ENCODE results near the gene SPDYE6. TPM values are rescaled to one million over a fixed set of nuclear protein-coding genes. Genes with fewer than 3 reads are reported as not detected.

Gene SPDYE6
- polyA plus RNA-seq, 1 donor from 2014 or later = not detected

GRCh38 chr7:102395873-102396709 lies 39.8 kb upstream of the SPDYE6 start, which contains the start of gene PRKRIP1:
Gene PRKRIP1 (plus strand): TSS chr7:102396363. CDS start chr7:102396412, 49 bp downstream.
- Histone ChIP-seq H3K4me2 (ENCODE audit: low read length) (peak within 1 kb of the TSS; percentile 85), H3K79me2 (replicated peaks; ENCODE audit: insufficient read depth, low read length) (peaks cover 6% of the 10 kb centered on the region), H3K27me3 (ENCODE audit: insufficient read depth, low read depth, low read length) (no peaks in the 10 kb centered on the region), H2AFZ (ENCODE audit: low read depth, low read length) (peak within 1 kb of the TSS; percentile 96), H3F3A (ENCODE audit: insufficient read depth, low read length, poor library complexity, severe bottlenecking) (peaks cover 3% of the 10 kb centered on the region), H3K9ac (ENCODE audit: low read length) (peak within 1 kb of the TSS; percentile 97), H3K27ac (ENCODE audit: low read length) (peak within 1 kb of the TSS; percentile 99), H3K36me3 (ENCODE audit: insufficient read depth, low read length) (no peaks in the 10 kb centered on the region), H3K9me3 (ENCODE audit: low read length) (no peaks in the 10 kb centered on the region), H4K20me1 (ENCODE audit: insufficient read depth) (no peaks in the 10 kb centered on the region), H3K4me3 (ENCODE audit: low read length) (peak within 1 kb of the TSS; percentile 73), H3K9me2 (ENCODE audit: insufficient read depth, low read length) (no peaks in the 10 kb centered on the region)
- TF ChIP-seq EP300 (conservative IDR thresholded peaks at IDR 0.05; ENCODE audit: poor library complexity, severe bottlenecking) = peak; percentile 74
- TF ChIP-seq CTCF (IDR thresholded peaks at IDR 0.05; ENCODE audit: poor library complexity, severe bottlenecking) = no peak
- TF ChIP-seq EZH2 (IDR thresholded peaks at IDR 0.05; ENCODE audit: borderline replicate concordance, insufficient read depth, low read length, poor library complexity, severe bottlenecking) = no peak
- no peak for TF ChIP-seq RAD21 (conservative IDR thresholded peaks at IDR 0.05)
- TF ChIP-seq SMC3 (conservative IDR thresholded peaks at IDR 0.05; ENCODE audit: poor library complexity) = no peak
- peak; percentile 94 for TF ChIP-seq POLR2AphosphoS5 (IDR thresholded peaks at IDR 0.05)
- TF ChIP-seq, protein P1, sequence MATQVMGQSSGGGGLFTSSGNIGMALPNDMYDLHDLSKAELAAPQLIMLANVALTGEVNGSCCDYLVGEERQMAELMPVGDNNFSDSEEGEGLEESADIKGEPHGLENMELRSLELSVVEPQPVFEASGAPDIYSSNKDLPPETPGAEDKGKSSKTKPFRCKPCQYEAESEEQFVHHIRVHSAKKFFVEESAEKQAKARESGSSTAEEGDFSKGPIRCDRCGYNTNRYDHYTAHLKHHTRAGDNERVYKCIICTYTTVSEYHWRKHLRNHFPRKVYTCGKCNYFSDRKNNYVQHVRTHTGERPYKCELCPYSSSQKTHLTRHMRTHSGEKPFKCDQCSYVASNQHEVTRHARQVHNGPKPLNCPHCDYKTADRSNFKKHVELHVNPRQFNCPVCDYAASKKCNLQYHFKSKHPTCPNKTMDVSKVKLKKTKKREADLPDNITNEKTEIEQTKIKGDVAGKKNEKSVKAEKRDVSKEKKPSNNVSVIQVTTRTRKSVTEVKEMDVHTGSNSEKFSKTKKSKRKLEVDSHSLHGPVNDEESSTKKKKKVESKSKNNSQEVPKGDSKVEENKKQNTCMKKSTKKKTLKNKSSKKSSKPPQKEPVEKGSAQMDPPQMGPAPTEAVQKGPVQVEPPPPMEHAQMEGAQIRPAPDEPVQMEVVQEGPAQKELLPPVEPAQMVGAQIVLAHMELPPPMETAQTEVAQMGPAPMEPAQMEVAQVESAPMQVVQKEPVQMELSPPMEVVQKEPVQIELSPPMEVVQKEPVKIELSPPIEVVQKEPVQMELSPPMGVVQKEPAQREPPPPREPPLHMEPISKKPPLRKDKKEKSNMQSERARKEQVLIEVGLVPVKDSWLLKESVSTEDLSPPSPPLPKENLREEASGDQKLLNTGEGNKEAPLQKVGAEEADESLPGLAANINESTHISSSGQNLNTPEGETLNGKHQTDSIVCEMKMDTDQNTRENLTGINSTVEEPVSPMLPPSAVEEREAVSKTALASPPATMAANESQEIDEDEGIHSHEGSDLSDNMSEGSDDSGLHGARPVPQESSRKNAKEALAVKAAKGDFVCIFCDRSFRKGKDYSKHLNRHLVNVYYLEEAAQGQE (IDR thresholded peaks at IDR 0.05; ENCODE audit: borderline replicate concordance) = peak; percentile 93
- TF ChIP-seq MXI1 (conservative IDR thresholded peaks at IDR 0.05; ENCODE audit: poor library complexity, severe bottlenecking) = peak; percentile 79
- TF ChIP-seq TAF1 (IDR thresholded peaks at IDR 0.05; ENCODE audit: low read depth) = peak; percentile 95

- Histone ChIP-seq H3K4me2 (ENCODE audit: low read length) (peak overlapping the region; percentile 63), H4K20me1 (ENCODE audit: insufficient read depth) (no peaks in the 10 kb centered on the region), H3K9ac (ENCODE audit: low read length) (peak overlapping the region; percentile 97), H3K4me3 (ENCODE audit: low read length) (peak overlapping the region; percentile 73), H3K27ac (ENCODE audit: low read length) (peak overlapping the region; percentile 99), H3K9me3 (ENCODE audit: low read length) (no peaks in the 10 kb centered on the region), H2AFZ (ENCODE audit: low read depth, low read length) (peak overlapping the region; percentile 96), H3K9me2 (ENCODE audit: insufficient read depth, low read length) (no peaks in the 10 kb centered on the region), H3K79me2 (replicated peaks; ENCODE audit: insufficient read depth, low read length) (peaks cover 6% of the 10 kb centered on the region), H3K27me3 (ENCODE audit: insufficient read depth, low read depth, low read length) (no peaks in the 10 kb centered on the region), H3F3A (ENCODE audit: insufficient read depth, low read length, poor library complexity, severe bottlenecking) (peaks cover 3% of the 10 kb centered on the region), H3K36me3 (ENCODE audit: insufficient read depth, low read length) (no peaks in the 10 kb centered on the region)
- TF ChIP-seq TAF1 (IDR thresholded peaks at IDR 0.05; ENCODE audit: low read depth) = no peak
- no peak for TF ChIP-seq MXI1 (conservative IDR thresholded peaks at IDR 0.05; ENCODE audit: poor library complexity, severe bottlenecking)
- no peak for TF ChIP-seq SMC3 (conservative IDR thresholded peaks at IDR 0.05; ENCODE audit: poor library complexity)
- TF ChIP-seq CTCF (IDR thresholded peaks at IDR 0.05; ENCODE audit: poor library complexity, severe bottlenecking) = no peak
- no peak for TF ChIP-seq POLR2AphosphoS5 (IDR thresholded peaks at IDR 0.05)
- TF ChIP-seq, protein P1 (IDR thresholded peaks at IDR 0.05; ENCODE audit: borderline replicate concordance) = no peak
- no peak for TF ChIP-seq EZH2 (IDR thresholded peaks at IDR 0.05; ENCODE audit: borderline replicate concordance, insufficient read depth, low read length, poor library complexity, severe bottlenecking)
- TF ChIP-seq EP300 (conservative IDR thresholded peaks at IDR 0.05; ENCODE audit: poor library complexity, severe bottlenecking) = no peak
- no peak for TF ChIP-seq RAD21 (conservative IDR thresholded peaks at IDR 0.05)
Observed at GRCh38 chr7:102395592-102395872, 39.3 kb upstream of the SPDYE6 start.

Data from neural cell (in vitro differentiated cells).